Activated CD4-positive, alpha-beta memory T cell treated with anti-CD3 and anti-CD28 coated beads, Interleukin-2, amount 10 ng/mL, durations not matched to agents 7 days and 5 days (primary cell): ENCODE data around the gene CHST11. TPM values are rescaled to one million over a fixed set of nuclear protein-coding genes. Genes with fewer than 3 reads are reported as not detected.

Experiments
- CTCF ChIA-PET: fragments of 350-600 bp; sonication (Branson Sonifier 250); formaldehyde crosslinking; loops from one replicate; lab custom pipeline; 2021; ENCODE audit warnings: antibody characterized with exemption, inconsistent platforms; lab: Charles Lee
- POLR2A ChIA-PET: fragments of 350-600 bp; sonication (Branson Sonifier 250); formaldehyde crosslinking; loops from one replicate; lab custom pipeline; 2021; ENCODE audit warnings: antibody characterized with exemption; lab: Charles Lee
- DNase-seq: peaks from one replicate; pipeline ENCODE4 v3.0.0-alpha.2; 2020
- H3K27ac Mint-ChIP-seq: one replicate; pipeline ENCODE4 v1.8.0; 2021; ENCODE audit warnings: mild to moderate bottlenecking, mixed read lengths
- H3K27me3 Mint-ChIP-seq: one replicate; pipeline ENCODE4 v1.8.0; 2021; ENCODE audit warnings: mixed read lengths
- H3K36me3 Mint-ChIP-seq: one replicate; pipeline ENCODE4 v1.8.0; 2021; ENCODE audit warnings: low read depth, mixed read lengths
- H3K4me1 Mint-ChIP-seq: one replicate; pipeline ENCODE4 v1.8.0; 2021; ENCODE audit warnings: mixed read lengths
- H3K4me3 Mint-ChIP-seq: one replicate; pipeline ENCODE4 v1.8.0; 2021; ENCODE audit warnings: mild to moderate bottlenecking, mixed read lengths
- H3K9me3 Mint-ChIP-seq: one replicate; pipeline ENCODE4 v1.8.0; 2021; ENCODE audit warnings: mixed read lengths
- total RNA-seq, 2 experiments: library from RNA; stranded (reverse); gene quantifications; one replicate each; pipeline ENCODE4 v1.2.3, GENCODE V29; 2021

CHST11 gene
- total RNA-seq, 2 experiments from 2014 or later, result 124 to 125 TPM

- POLR2A ChIA-PET, result interaction anchor here (0.7 kb wide), 1 partner anchor 19 kb away, joined by 3 read pairs; no protein-coding TSS in a partner anchor
- H3K4me1 Mint-ChIP-seq, result peaks cover 44% of the 10 kb centered on the region
Measured at GRCh38 chr12:104700324-104700723, 243.6 kb downstream of the CHST11 start.

DNA sequence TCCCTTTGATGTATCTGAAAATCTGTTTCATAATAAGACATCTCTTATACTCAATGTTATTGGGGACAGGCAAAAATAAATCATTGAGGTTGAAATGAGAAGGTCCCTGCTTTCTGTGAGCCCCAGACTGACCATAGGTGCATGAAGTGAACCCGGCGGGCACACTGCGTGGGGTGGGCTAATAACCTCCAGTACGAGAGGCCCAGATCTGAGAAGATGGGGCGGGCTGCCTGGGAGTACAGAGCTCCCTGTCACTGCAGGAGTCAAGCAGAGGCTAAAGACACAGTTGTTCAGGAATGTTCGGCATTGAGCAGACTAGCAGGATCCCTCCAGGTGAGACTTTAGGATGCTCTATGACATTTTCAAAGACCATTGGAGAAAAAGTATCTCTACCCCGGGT lies 244.6 kb downstream of the CHST11 start:
- ChIA-PET CTCF (no interaction called here), POLR2A (no interaction called here)
- DNase-seq, result no peak
- H3K36me3 Mint-ChIP-seq, result peaks cover 35% of the 10 kb centered on the region
- no peak overlapping the region for H3K27ac Mint-ChIP-seq
- H3K4me3 Mint-ChIP-seq, result no peak overlapping the region
- no peaks in the 10 kb centered on the region for H3K9me3 Mint-ChIP-seq
- no peaks in the 10 kb centered on the region for H3K27me3 Mint-ChIP-seq
- H3K4me1 Mint-ChIP-seq, result peaks cover 36% of the 10 kb centered on the region

More at GRCh38 chr12:104700324-104700723, 243.6 kb downstream of the CHST11 start:
- no peak overlapping the region for H3K4me3 Mint-ChIP-seq
- H3K27ac Mint-ChIP-seq, result no peak overlapping the region
- no peaks in the 10 kb centered on the region for H3K9me3 Mint-ChIP-seq
- no peak for DNase-seq
- peaks cover 40% of the 10 kb centered on the region for H3K36me3 Mint-ChIP-seq
- no peaks in the 10 kb centered on the region for H3K27me3 Mint-ChIP-seq
- CTCF ChIA-PET, result no interaction called here

GRCh38 chr12:104701756-104702155 lies 245.0 kb downstream of the CHST11 start:
- no peaks in the 10 kb centered on the region for H3K27me3 Mint-ChIP-seq
- H3K36me3 Mint-ChIP-seq, result peaks cover 32% of the 10 kb centered on the region
- no peak overlapping the region for H3K4me3 Mint-ChIP-seq
- ChIA-PET POLR2A (interaction anchor here (0.6 to 1.0 kb wide), 2 partner anchors 17 to 328 kb away, joined by 3 read pairs; no protein-coding TSS in a partner anchor), CTCF (no interaction called here)
- H3K4me1 Mint-ChIP-seq, result peaks cover 38% of the 10 kb centered on the region
- no peak overlapping the region for H3K27ac Mint-ChIP-seq
- H3K9me3 Mint-ChIP-seq, result no peaks in the 10 kb centered on the region
- DNase-seq, result no peak

DNA sequence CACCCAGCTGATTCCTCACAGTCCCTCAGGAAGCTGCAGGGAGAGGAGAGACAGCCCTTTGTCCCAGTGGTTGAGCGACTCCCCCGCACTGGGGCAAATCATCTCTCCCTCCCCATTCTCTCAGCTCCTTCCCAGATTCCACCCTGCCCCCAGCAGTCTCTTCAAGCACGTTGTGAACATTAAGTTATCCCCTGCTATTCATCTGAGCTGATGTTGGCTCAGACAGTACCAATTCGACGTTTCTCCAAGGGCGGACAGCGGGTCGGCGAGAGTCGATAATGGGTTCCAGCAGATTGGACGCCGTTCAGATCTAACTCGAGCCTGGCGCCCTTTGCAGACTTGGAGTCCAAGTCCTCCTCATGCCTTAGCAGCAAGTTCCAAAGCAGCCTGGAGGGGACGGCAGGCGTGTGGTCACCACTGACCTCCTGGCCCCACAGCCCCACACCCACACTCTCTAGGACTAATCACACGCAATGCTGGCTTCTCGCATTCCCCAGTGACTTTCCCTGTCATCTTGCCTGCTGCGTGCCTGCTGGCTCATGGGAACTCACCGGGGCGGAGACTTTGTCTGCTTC lies 245.9 kb downstream of the CHST11 start:
- Mint-ChIP-seq H3K27ac (no peak overlapping the region), H3K27me3 (no peaks in the 10 kb centered on the region), H3K4me3 (no peak overlapping the region), H3K9me3 (no peaks in the 10 kb centered on the region), H3K36me3 (peaks cover 24% of the 10 kb centered on the region), H3K4me1 (peaks cover 38% of the 10 kb centered on the region)
- no peak for DNase-seq
- POLR2A ChIA-PET, result interaction anchor here (0.7 to 1.0 kb wide), 2 partner anchors 17 to 18 kb away, joined by 3 read pairs; no protein-coding TSS in a partner anchor
- CTCF ChIA-PET, result interaction anchor here (1.3 kb wide), 1 partner anchor 321 kb away, joined by 4 read pairs; no protein-coding TSS in a partner anchor

DNA sequence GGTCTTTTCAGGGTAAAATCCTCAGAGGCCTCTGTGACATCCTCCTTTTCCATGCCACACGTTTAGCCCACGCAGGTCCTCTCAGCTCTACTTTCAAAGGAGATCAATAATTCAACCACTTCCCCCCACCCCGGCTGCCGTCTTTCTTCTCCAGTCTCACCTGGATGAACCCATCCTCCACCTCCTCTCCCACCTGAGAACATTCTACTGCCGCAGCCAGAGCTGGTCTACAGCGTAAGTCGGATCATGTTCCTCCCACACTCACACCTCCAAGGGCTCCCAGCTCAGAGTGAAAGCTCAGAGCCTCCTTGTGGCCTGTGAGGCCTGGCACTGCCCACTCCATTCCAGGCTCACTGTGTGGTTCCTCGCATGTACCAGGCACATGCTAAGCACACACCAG lies 246.6 kb downstream of the CHST11 start:
- Mint-ChIP-seq H3K9me3 (no peaks in the 10 kb centered on the region), H3K36me3 (peaks cover 16% of the 10 kb centered on the region), H3K4me1 (peaks cover 33% of the 10 kb centered on the region), H3K27ac (peak overlapping the region; percentile 40), H3K4me3 (no peak overlapping the region), H3K27me3 (no peaks in the 10 kb centered on the region)
- POLR2A ChIA-PET, result interaction anchor here (0.5 to 0.7 kb wide), 2 partner anchors 17 to 216 kb away, joined by 3 read pairs; no protein-coding TSS in a partner anchor
- DNase-seq, result no peak
- CTCF ChIA-PET, result interaction anchor here (1.3 kb wide), 1 partner anchor 321 kb away, joined by 4 read pairs; no protein-coding TSS in a partner anchor

GRCh38 chr12:104704224-104704779 lies 247.6 kb downstream of the CHST11 start:
- Mint-ChIP-seq H3K27me3 (no peaks in the 10 kb centered on the region), H3K36me3 (peaks cover 15% of the 10 kb centered on the region), H3K4me1 (peaks cover 28% of the 10 kb centered on the region), H3K9me3 (no peaks in the 10 kb centered on the region), H3K4me3 (no peak overlapping the region), H3K27ac (no peak overlapping the region)
- DNase-seq, result no peak
- CTCF ChIA-PET, result no interaction called here
- POLR2A ChIA-PET, result interaction anchor here (1.2 kb wide), 1 partner anchor 9 kb away, joined by 3 read pairs; no protein-coding TSS in a partner anchor

GRCh38 chr12:104707194-104707593 lies 250.4 kb downstream of the CHST11 start:
- H3K36me3 Mint-ChIP-seq, result peaks cover 15% of the 10 kb centered on the region
- ChIA-PET CTCF (no interaction called here), POLR2A (no interaction called here)
- H3K27me3 Mint-ChIP-seq, result no peaks in the 10 kb centered on the region
- H3K4me1 Mint-ChIP-seq, result peaks cover 24% of the 10 kb centered on the region
- no peak overlapping the region for H3K4me3 Mint-ChIP-seq
- no peaks in the 10 kb centered on the region for H3K9me3 Mint-ChIP-seq
- H3K27ac Mint-ChIP-seq, result peak overlapping the region; percentile 6
- no peak for DNase-seq

GRCh38 chr12:104707794-104708558 lies 251.2 kb downstream of the CHST11 start:
- ChIA-PET POLR2A (no interaction called here), CTCF (interaction anchor here (0.9 kb wide), 1 partner anchor 12 kb away, joined by 4 read pairs; no protein-coding TSS in a partner anchor)
- H3K9me3 Mint-ChIP-seq, result no peaks in the 10 kb centered on the region
- DNase-seq, result no peak
- H3K27ac Mint-ChIP-seq, result no peak overlapping the region
- H3K4me1 Mint-ChIP-seq, result peaks cover 26% of the 10 kb centered on the region
- no peak overlapping the region for H3K4me3 Mint-ChIP-seq
- no peaks in the 10 kb centered on the region for H3K27me3 Mint-ChIP-seq
- peaks cover 19% of the 10 kb centered on the region for H3K36me3 Mint-ChIP-seq

DNA sequence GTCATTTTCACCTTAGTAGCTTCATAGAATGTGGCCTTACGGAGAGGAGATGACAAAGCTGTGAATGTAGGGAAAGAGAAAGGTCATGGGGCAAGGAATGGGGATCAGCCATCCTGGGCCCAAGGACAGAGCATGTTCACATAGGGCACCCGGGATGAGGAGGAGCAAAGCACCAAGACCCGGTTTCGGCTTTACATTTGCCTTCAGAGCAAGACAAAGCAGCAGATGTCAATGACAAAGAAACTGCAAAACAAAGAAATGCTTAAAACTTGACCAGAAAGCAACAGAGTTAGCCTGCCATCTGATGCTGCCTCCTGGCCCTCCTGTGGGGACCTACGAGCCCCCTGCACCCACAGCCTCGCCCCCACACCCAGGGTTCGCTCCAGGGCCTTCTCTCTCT lies 252.1 kb downstream of the CHST11 start:
- DNase-seq, result no peak
- Mint-ChIP-seq H3K9me3 (no peaks in the 10 kb centered on the region), H3K36me3 (peaks cover 10% of the 10 kb centered on the region), H3K27me3 (no peaks in the 10 kb centered on the region), H3K4me3 (no peak overlapping the region), H3K27ac (no peak overlapping the region), H3K4me1 (peaks cover 25% of the 10 kb centered on the region)
- ChIA-PET POLR2A (no interaction called here), CTCF (interaction anchor here (0.9 kb wide), 1 partner anchor 12 kb away, joined by 4 read pairs; no protein-coding TSS in a partner anchor)

DNA sequence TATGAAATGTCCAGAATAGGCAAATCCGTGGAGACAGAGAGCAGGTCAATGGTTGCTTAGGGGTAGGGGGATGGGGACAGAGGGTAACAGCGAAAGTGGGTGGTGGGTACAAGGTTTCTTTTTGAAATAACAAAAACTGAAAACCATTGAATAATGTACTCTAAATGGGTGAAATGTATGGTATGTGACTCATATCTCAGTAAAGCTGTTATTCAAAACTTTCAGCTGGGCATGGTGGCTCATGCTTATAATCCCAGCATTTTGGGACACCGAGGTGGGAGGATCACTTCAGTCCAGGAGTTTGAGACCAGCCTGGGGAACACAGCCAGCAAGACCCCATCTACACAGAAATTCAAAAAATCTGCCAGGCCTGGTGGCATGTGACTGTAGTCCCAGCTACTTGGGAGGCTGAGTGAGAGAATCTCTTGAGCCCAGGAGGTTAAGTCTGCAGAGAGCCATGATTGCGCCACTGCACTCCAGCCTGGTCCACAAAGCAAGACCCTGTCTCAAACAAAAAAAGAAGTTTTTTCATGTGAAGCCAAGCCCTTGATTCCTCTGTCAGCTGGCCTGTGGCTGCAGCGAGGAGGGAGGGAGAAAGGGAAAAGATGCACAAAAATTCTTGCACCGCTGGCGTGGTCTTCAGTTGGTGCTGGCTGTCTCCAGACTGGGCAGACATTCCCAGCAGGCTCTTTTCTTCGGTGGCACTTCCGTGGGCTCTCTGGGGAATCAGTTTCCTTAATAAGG lies 253.1 kb downstream of the CHST11 start:
- ChIA-PET POLR2A (interaction anchor here (1.2 kb wide), 1 partner anchor 15 kb away, joined by 5 read pairs; no protein-coding TSS in a partner anchor), CTCF (no interaction called here)
- no peak for DNase-seq
- no peaks in the 10 kb centered on the region for H3K9me3 Mint-ChIP-seq
- no peak overlapping the region for H3K27ac Mint-ChIP-seq
- peaks cover 17% of the 10 kb centered on the region for H3K36me3 Mint-ChIP-seq
- H3K4me1 Mint-ChIP-seq, result peaks cover 31% of the 10 kb centered on the region
- H3K27me3 Mint-ChIP-seq, result no peaks in the 10 kb centered on the region
- no peak overlapping the region for H3K4me3 Mint-ChIP-seq

DNA sequence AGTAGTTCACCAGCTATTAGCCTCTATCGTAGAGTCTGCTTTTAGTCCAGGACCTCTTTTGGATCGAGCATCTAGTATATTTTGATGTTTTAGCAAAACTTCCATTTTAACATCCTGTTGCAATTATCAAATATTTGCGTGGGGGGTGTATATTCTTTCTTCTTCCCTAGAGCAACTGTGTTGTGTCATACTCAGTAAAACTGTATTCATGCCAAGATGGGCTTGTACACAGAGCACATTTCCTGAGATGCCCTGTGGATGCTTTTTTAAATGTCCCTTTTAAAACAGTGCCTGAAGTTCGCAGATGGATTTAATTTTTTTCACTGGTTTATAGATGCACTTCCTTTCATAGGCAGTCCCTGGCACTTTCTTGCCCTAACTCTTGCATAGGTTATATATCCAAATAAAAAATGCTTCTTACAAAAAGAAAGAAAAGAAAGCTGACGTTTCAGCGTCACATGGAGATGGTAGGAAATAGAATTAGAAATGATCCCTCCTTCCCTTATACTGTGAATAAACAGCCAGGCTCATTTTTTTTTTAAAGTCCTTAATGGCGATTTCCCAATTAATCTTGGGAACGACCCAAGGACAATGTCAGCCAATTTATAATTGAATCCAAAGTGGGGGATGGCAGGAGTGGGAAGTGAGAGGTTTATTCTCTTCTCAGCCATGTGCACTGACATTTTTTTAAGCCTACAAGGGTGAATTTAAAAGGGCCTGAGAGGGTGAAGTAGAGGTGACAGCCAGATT lies 254.4 kb downstream of the CHST11 start:
- ChIA-PET CTCF (no interaction called here), POLR2A (interaction anchor here (0.8 to 1.2 kb wide), 3 partner anchors 9 to 16 kb away, joined by 3 to 5 read pairs (median 3); no protein-coding TSS in a partner anchor)
- Mint-ChIP-seq H3K27ac (no peak overlapping the region), H3K4me1 (peaks cover 28% of the 10 kb centered on the region), H3K36me3 (peaks cover 17% of the 10 kb centered on the region), H3K4me3 (no peak overlapping the region), H3K27me3 (no peaks in the 10 kb centered on the region), H3K9me3 (no peaks in the 10 kb centered on the region)
- no peak for DNase-seq

DNA sequence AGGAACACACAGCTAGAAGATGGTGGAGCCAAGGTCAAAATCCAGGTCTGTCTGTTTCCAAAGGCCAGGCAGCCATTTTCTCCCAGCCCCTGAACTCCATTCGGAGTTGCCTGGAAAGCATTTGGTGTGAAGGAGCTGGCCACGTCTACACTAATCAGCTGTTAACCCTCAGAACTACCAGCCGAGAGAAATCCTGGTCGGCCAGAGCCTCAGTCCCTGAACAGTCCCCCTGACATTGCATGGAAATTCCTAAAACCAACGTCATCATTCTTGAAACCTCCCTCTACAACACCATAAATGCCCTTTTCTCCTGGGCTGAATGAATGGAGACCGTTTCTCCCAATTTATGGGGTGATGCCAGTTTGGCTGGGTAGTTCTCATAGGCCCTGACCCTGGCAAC lies 255.7 kb downstream of the CHST11 start:
- H3K36me3 Mint-ChIP-seq, result peaks cover 17% of the 10 kb centered on the region
- no peak overlapping the region for H3K27ac Mint-ChIP-seq

More for the DNA sequence above, 255.7 kb downstream of the CHST11 start:
- Mint-ChIP-seq H3K9me3 (no peaks in the 10 kb centered on the region), H3K4me3 (no peak overlapping the region), H3K27me3 (no peaks in the 10 kb centered on the region), H3K4me1 (peaks cover 20% of the 10 kb centered on the region)
- ChIA-PET CTCF (no interaction called here), POLR2A (interaction anchor here (1.1 kb wide), 1 partner anchor 15 kb away, joined by 3 read pairs; no protein-coding TSS in a partner anchor)
- no peak for DNase-seq
